GM21737 (cell line): ENCODE measurements around the gene ACACA.
"Not testable (repeated sequence)": the region's sequence is repeated elsewhere in the genome, so short reads cannot be mapped to it uniquely, and the experiment has no call there.

Source experiments
- ATAC-seq: cut with Tn5 transposase; IDR thresholded peaks from one replicate; pipeline ENCODE4 v1.9.1; 2021; ENCODE audit warnings: mild to moderate bottlenecking, moderate library complexity; ENCODE audit not compliant: unreplicated experiment

The ACACA gene

DNA sequence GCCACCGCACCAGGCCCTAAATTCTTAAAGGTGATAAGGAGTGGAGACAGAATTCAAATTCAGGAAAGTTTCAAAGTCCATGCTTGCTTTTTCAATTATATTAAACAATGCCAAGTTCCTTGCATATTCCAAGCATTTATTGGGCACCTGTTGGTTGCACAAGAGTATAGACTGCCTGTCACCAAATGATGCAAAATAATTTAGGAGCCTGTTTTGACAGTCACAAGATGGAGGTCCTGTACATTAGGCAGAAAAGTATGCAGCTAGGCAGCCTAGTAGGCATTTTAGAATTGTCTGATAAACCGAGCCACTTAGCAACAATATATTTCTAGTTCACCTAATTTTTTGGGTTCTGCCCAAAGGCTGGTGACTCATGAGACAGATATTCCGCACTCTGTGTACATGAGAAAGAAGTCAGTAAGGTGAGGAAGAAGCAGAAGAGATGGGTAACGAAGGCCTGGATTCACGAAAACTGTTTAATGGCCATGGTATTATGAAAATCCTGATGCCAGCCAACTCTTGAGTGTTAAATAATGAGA lies 7.3 kb downstream of the ACACA start:
- ATAC-seq: no peak

DNA sequence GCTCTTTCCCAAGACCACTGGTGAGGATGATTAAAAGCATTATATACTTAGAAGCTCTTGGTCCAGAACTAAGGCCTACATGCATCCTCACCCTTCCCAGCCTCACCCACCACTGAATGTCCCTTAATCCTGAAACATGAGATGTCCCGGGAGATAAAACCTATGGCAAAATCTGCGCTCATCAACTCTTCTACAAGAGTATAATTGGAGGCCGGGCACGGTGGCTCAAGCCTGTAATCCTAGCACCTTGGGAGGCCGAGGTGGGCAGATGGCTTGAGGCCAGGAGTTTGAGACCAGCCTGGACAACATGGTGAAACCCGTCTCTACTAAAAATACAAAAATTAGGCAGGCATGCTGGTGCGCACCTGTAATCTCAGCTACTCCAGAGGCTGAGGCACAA lies 13.3 kb downstream of the ACACA start:
- ATAC-seq: no peak

DNA sequence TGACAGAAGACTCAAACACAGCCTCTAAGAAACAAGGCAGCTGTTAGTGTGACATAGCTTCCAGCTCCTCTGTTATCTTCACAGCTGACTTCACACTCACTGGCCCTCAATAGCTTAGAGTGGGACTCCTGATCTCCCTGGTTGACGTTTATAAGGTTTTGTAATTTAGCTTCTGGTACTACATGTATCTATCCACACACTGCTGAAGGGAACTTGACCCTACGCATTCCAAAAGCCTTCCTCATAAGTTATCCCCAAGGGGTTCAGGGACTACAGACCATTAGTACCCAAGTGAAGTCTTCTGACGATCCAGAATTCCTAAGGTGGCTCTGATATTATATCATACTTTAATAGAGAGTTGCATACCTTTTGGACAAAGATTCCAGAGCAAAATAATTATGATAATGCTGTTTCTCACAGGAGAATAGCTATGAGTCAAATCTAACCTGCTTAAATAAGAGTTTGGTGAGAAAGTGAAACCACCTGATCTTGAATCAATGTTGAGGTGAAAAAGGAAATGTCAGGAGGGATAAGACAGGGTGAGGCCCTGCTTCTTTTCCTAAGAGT lies 14.5 kb downstream of the ACACA start:
- ATAC-seq: peak; percentile 61

DNA sequence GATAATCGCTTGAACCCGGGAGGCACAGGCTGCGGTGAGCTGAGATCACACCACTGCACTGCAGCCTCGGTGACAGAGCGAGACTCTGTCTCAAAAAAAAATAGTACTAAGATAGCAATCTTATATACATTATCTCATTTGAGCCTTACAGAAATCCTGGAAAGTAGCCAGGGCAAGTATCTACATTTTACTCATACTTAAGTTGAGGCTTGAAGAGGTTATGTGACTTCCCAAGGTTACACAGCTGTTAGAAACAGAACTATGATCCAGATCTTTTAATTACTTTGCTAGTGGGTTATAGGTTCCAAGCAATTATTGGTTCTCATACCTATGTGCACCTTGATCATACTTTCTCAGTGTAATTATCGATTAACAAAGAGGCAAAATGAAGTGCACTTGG lies 15.5 kb downstream of the ACACA start:
- no peak for ATAC-seq

DNA sequence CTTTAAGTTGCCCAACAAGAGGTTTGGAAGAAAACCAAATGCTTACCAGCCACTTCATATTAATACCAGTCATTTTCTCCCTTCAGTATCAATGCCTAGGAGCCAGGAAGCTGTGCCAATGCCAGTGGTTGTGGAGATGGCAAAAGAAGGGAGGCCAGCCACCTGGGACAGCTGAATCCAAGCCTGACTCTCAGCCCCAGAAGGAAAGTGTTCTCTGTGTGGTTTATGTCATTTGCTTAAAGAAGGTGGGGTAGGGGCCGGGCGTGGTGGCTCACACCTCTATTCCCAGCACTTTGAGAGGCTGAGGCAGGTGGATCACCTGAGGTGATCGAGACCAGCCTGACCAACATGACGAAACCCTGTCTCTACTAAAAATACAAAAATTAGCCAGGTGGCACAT lies 17.5 kb downstream of the ACACA start:
- no peak for ATAC-seq

DNA sequence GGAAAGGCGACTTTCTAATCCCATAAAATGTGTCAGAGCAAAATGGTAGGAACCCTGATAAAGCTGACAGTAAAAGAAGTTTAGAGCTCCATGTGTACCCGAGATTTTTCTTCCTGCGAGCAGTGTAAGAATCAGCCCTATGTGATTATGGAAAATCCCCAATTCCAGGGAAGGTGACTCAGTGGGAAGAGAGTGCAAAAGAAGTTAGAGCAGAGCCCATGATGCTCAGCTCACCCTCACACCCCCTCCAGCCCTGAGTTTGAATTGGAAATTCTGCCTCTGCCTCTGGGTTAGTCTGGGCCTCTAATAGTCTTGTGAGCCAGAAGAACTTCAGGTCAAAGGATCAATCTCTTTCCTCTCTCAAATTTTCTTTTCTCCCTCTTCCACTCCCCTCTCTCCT lies 18.4 kb downstream of the ACACA start:
- no peak for ATAC-seq

DNA sequence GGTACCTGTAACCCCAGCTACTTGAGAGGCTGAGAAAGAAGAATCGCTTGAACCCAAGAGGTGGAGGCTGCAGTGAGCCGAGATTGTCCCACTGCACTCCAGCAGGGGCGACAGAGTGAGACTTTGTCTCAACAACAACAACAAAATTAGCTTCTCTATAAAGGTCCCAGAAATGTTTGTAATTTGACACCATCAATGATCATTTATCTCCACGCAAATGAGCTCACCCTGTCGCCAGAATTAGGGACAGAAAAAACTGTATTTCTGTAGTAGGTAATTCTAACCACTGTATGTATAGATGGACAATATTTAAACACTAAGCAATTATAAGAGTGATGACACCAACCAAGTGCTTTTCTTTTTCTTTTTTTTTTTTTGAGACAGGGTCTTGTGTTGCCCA lies 20.2 kb downstream of the ACACA start:
- ATAC-seq: no peak

DNA sequence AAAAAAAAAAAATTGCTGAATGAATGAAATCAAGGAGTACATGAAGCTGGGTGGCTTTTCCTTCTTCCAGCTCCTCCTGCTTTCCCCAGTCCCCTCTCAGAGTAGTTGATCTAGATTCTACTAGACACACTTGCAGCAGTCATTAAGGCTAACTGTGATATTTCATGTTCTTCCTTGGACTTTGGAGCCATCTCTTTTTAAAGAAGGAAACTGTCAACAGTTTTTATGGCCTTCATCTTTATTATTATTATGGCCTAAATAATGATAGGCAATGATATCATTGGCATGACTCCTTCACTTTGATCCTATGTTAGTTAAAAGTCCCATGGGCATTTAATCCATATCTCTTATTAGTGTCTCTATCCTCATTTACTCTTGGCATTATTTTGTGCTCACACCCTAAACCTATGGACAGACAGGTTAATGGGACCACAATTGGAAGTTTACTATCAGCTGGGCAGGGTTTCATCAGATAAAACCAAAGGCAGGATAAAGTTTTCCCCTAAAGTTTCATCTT lies 21.1 kb downstream of the ACACA start:
- no peak for ATAC-seq

DNA sequence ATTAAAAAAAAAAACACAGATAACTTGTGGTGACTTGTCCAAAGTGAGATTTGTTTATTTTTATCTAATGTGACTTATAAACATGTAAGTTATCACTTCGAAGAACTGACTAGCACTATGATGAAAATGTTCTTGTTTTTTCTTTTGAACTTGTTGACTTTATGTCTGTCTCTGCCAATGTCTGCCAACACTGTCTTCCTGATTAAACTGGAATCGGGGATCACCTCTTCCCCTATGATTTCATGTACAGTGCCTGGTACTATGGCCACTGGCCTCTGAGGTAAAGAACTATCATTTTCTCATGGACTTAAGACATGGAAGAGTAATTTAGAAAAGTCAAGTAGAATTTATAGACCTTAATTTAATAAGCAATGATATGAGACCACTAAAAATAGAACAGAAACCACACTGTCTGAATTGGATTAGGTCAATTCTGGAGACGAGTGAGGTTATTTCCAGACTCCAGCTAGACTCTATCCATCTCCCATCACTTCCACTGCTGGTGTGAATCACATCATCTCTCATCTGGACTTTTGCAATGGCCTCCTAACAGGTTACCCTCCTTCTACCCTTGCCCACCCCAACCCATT lies 22.0 kb downstream of the ACACA start:
- no peak for ATAC-seq

DNA sequence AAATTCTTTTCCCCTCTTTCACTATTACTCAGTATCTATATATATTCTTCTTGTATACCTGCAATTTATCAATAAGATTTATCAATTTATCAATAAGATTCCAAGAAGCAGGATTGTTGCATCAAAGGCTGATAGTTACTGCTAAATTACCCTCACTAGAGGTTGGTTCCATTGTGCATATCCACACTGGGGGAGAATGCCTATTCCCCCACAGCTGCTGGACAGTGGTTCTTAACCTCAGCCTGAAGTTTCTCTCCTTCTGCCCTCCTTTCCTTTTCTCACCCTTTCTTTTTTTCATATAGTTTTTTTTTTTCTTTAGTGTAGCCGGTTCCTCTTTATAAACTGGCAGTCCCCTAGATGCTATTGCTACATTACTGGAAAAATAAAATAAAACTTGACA lies 24.6 kb downstream of the ACACA start:
- no peak for ATAC-seq

DNA sequence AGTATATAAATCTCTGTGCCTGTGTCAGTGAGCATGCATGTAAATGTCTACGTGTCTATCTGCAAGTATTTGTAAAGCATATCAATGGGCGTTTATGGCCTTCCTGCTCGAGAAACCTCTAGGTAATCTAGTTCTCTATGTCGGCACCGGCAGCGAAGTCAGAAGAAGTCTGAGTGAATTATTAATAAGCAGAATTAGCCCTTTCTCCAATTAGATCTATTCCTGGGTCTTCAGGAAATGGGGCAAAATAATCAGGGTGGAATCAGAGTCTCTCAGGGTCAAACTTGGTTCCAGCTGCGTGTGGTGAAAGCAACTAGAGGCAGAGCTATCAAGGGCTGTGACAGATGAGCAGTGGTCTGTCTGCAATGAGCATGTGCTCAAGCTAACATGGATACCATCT lies 30.9 kb downstream of the ACACA start, which contains the start of gene C17orf78:
C17orf78 (plus strand) TSS at position 280 of the 400 bp plus-strand sequence; CDS start at position 388, 108 bp downstream.
- no peak for ATAC-seq

DNA sequence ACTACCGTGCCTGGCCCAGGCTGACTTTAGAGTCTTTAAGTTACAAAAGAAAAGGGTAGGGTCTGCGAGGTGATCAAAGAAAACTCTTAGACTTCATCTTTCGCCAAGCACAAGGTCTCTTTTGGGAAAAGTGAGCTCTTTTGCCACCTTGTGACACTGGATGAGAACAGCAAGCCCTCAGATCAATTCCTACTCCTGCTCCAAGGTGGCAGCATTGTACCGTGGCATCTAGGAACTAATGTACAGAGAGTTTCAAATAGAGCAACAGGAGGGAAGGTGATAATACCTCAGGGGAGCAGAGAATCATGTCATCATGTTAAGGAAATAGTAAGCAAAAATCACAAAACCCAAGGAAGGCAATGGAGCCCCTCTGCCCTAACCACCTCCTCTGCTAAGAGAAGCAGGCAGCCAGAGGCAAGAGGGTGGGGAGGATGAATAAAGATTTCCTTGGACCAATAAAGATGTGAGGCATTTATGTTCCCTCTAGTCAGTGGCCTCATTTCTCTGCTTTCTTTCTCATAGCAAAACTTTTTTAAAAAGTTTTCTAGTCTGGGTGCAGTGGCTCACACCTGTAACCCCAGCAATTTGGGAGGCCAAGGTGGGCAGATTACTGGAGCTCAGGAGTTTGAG lies 33.0 kb downstream of the ACACA start:
- no peak for ATAC-seq

DNA sequence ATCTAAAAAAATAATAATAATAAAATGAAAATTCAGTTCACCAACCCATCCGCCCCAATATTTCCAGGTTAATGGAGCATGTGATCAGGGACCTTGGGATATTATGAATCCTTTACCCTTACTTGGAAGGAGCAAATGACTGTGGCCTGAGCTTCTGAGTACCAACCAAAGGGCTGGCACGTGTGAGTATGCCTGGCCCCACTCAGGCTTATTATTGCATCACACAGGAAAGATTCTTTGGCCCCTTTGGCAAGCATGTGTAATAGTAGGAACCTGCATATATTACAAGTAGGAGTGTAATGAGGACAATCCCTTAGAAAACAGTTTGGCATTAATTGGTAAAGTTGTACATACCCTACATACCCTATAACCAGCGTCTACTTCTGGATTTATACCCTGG lies 38.1 kb downstream of the ACACA start:
- ATAC-seq: no peak

DNA sequence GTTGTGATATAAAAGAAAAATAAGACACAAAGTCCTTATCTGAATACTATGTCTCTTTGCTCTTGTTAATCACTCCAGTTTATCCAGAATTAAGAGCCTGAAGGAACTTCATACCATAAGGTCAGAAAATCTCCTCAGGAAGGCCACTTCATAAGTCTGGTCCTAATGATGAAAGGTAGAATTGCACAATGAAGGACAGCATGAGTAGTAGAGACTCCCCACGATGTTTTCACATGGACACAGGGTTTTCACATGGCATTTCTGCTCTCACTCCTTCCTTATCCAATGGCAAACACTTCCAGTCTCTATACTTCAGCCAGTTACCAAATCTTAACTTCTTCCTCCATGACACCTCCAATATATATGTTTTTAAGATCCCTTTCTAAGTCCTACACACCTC lies 41.0 kb downstream of the ACACA start:
- ATAC-seq: no peak

DNA sequence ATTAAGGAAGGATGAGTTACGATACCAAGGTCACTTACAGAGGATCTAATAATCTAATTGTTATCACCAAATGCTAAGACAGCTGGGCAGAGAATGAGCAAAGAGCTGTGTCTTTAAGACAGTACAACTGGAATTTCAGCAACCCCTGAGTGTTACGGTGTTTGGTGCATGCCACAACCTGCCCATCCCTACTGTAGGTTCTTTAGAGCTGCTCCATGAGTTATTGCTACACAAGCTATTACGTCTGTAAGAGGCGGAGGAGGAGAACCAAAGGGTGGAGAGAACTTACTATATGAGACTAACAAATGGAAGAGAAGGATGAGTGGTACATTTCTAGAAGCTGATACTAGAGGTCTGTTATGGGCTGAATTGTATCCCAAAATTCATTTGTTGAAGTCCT lies 45.1 kb downstream of the ACACA start:
- no peak for ATAC-seq

DNA sequence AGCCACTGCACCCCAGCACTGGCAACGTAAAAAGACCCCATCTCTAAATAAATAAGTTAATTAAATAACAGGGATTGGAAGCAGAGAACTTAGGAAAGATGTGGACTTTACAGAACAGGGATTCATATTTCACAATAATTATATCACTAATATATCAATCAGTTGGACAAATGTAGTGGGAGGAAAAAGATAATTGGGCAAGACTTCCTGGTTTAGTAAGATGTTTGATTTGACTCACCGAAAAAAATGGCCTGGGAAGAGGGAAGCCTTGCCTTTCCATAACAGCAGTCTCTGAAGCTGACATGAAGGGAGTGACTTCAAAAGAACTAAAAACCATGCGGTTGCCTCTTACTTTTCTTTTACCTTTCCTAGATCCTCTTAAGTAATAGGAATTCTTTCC lies 46.0 kb downstream of the ACACA start:
- no peak for ATAC-seq

DNA sequence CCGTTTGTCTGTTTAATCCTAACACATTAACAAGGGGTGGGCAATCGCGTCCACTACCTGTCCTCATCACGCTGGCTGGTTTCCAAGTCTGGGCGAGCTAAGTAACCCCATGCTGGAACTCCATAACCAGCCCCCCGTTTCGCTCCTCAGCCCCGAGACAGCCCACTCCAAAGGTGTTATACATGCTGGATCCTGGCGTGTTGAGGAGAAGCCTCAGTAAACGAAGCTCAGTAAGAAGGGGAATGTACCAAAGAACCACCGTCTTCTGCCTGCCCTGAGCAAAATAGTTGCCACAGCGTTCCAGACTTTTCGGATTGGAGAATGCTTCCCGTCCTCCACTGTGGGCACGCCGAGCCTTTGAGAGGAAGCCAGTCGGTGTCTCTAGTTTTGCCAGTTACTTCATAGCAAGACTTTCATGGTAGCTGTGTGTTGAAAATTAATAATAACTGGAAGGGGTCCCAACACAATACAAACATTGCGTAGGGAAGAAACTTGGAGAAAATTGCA lies 46.9 kb downstream of the ACACA start:
- ATAC-seq: no peak

DNA sequence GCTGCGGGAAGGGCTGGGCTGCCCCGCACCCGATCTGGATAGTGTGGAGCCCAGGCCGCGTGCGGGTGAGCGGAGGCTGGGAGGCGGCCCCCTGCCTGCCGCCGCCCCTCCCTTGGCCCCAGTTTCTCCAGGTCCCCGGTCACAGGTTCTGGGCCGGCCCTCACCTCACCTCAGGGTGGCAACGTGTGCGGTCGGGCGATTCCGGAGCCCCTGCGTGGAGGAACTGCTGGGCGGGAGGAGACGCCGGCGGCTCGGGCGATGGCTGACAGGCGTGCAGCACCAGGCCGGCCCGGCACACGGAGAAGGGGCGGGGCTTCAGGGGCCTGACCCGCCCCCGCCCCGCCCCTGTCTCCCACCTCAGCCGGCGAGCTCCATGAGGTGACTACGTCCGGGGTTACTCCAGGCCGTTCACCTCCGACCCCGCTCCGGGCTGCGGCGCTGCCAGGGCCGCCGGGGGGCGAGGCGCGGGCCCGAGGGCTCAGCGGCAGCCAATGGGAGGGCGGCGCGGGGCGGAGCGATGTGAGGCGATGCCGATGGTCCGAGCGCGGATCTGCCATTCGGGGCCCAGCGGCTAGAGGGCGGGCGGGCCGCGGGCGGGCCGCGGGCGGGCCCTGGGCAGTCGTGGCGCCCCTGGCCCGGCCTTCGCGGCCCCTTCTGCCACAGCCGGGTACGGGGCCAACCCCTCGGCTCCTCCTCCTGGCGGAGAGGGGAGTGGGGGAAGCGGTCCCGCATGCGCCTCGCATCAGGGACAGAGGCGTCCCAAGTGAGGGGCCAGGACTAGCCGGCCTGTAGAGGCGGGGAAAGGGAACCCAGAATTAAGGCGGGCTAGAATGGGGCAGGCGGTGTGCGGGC lies 47.6 kb downstream of the ACACA start:
- peak; percentile 91 for ATAC-seq

DNA sequence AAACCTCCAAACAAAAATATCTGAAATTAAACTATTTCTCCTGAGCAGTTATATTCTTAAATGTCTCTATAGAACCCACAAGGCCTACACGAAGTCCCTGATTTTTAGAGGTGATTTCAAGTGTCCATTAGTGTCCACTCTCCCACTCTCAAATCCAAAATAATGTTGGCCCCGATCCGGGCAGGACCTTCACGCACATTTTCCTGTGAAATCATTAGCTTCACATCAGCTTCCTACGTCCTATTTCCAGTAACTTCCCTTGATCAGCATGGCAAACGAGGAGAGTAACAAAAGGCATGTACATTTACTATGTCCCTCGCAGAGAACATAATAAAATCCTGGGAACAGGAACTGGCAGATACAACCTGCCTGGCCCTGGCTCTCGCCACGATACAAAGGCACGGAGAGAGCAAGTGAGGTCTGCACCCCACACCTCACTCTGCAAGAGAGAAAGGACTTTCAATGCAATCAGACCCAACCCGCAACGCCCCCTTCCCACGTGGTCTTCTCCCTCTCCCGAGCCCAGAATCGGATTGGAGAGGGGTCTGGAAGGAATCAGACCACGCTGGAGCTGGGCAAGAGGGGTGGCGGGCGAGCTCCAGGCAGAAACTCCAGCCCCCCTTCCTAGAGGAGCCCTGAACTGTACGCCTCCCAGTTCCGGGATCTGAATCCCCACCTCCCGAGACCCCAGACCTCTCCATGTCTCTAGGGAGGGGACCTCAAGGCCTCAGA lies 48.4 kb downstream of the ACACA start:
- peak; percentile 13 for ATAC-seq

DNA sequence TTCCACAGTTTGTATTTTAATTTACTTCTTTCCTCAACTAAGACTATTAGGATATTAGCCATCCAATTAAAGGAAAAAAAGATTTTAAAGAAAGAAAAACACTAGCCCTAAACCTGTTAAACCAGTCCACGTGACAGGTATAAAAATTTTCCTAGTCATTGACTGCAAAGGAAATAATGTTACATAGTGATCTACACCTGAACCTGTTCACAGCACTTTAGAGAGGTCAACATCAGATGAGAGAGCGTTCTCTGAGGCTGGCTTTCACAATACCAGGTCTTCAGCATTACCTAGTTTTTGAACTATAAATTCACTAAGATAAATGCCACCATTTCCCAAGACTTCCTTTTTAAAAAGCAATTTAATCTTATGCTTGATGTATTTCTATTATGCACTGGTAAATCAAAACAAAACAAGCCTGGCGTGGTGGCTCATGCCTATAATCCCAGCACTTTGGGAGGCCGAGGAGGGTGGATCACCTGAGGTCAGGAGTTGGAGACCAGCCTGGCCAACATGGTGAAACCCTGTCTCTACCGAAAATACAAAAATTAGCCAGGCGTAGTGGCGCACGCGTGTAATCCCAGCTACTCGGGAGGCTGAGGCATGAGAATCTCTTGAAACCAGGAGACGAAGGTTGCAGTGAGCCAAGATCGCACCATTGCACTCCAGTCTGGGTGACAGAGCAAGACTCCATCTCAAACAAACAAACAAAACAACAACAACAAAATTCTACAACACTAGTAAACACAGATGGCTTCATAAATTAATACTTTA lies 49.7 kb downstream of the ACACA start:
- not testable (repeated sequence) for ATAC-seq
